ES-I3 (cell line): ENCODE measurements around the gene IFT122.

Source experiments
- H3K36me3 ChIP-seq: 2 replicates; pipeline ENCODE4 v1.6.1; 2013; ENCODE audit warnings: mild to moderate bottlenecking, low read length, control low read depth, moderate library complexity; ENCODE audit not compliant: insufficient read depth
- H3K4me1 ChIP-seq: 2 replicates; pipeline ENCODE4 v1.6.1; 2013; ENCODE audit warnings: mild to moderate bottlenecking, control low read depth, low read length; ENCODE audit not compliant: insufficient read depth
- H3K9ac ChIP-seq: 2 replicates; pipeline ENCODE4 v1.6.1; 2013; ENCODE audit warnings: low read depth, mild to moderate bottlenecking, low read length, moderate library complexity
- H3K9me3 ChIP-seq: 2 replicates; pipeline ENCODE4 v1.6.1; 2013; ENCODE audit warnings: mild to moderate bottlenecking, low read length, moderate library complexity; ENCODE audit not compliant: control insufficient read depth, insufficient read depth

IFT122 gene

DNA sequence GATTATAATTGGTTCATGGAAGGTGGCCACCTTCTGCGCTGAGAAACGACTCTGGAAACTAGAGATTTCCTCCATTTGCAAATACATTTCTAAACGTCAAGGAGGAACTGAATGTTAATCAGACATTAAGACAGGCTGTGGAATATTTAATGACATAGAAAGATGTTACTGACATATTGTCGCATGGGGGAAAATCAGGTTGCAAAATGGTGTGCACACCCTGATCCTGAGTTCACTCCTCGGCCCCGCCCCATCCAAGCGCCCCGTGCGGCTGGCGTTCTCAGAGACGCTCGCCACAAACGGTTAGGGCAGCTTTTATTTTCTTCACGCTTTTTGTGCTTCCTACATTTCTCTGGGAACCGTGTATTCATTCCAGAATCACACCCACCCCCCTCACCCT lies 113.7 kb downstream of the IFT122 start:
- Histone ChIP-seq H3K36me3 (peaks cover 16% of the 10 kb centered on the region), H3K9ac (no peak overlapping the region), H3K4me1 (peaks cover 38% of the 10 kb centered on the region), H3K9me3 (no peaks in the 10 kb centered on the region)

DNA sequence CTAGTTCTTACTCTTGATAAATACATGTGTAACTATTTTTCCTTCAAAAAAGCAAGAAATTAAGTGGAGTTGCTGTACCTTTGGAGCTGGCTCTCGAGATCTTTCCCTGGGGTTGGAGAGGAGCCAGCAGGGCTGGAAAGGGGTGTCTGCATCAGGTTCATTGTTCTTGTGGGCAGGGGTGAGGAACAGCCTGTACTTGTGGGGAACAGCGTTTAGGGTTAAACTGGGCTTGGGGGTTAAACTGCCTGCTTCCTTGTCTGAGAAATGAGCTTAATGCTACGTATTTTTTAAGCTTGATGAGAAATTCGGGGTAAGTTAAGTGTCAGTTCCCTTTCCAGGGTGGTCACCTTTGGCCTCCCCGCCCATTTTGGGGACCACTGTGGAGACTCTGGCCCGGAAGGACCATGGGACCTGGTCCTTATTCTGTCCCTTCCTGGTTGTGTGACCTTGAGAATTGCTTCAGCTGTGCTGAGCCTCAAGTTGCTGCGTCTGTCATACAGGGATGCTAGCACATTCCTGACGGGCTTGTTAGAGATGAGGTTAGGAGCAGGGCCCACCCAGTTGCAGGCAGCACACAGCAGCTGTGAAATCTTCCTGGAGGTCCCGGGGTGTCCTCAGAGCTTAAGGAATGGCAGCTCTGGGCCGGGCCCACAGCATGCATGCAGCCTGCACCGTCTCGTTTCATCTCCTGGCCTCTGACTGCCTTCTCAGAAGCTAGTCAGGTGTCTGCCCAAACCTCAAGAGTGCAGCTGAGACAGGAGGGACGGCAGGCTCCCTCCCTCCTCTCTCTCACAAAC lies 114.5 kb downstream of the IFT122 start:
- Histone ChIP-seq H3K4me1 (peaks cover 41% of the 10 kb centered on the region), H3K36me3 (peaks cover 21% of the 10 kb centered on the region), H3K9ac (no peak overlapping the region), H3K9me3 (no peaks in the 10 kb centered on the region)

DNA sequence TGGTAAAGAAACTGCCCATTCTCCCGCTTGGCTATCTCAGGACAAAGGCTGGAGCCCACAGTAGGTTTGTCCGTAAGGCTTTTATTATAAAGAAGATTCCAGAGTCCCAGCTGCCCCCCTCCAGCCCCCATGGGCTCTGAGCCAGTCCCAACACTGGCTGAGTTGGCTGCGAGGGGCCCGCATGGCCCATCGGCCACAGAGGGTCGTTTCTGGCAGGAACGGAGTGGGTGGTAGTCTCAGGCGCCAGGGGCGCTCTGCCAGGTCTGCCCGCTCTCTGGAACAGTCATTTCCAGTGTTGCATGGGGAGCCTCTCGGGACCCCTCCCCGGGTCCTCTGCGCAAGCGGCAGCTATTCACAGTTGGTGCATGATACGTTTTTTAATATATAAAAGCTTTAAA lies 115.1 kb downstream of the IFT122 start:
- H3K9me3 ChIP-seq = no peaks in the 10 kb centered on the region
- H3K4me1 ChIP-seq = peaks cover 36% of the 10 kb centered on the region
- no peak overlapping the region for H3K9ac ChIP-seq
- H3K36me3 ChIP-seq = peaks cover 21% of the 10 kb centered on the region

DNA sequence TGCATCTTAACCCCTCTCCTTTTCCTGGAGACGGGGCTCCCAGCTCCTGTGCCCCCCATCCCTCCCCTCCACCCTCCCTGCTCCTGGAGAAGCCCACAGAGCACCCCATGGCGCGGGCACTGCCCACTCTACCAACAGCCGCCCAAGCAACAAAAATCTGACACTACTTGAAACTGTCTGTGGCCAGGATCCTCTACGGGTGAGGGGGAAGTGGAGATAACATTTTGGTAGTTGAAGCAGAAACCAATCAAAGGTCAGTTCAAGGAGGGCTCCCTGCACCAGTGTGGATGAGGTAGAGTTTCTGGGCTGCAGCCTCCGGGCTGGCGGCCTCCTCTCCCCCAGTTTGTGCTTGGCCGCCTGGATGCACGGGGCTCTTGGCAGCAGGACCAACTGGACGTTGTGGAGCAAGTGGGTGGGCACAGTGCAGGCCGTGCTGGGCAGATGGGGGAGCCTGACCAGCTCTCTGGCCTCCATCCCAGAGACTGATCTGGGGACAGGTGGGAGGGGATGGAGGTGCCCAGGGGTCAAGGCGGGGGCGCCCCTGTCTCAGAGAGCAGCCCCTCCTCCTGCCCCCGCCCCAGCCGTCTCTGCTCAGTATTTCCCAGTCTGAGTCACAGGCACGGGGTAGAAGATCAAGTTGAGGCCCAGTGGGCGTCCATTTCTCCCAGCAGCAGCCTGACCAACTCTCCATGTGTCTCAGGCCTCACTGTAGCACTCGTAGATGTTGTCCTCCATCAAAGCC lies 115.8 kb downstream of the IFT122 start:
- Histone ChIP-seq H3K4me1 (peaks cover 41% of the 10 kb centered on the region), H3K36me3 (peaks cover 21% of the 10 kb centered on the region), H3K9me3 (no peaks in the 10 kb centered on the region), H3K9ac (no peak overlapping the region)

DNA sequence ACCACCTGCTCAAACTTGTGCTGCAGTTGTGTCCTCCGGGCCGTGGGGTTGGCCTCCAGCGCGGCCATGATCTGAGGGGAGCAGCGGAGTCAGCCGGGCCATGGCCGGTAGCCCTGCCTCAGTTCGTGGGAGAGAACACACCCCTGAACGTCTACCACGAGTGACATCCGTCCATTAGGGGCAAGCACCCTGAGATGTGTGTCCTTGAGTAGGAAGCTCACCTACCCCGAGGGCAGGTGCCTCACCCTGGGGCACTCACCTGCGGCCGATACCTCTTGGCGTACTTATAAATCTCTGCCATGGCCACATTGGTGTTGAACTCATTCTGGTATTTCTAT lies 116.3 kb downstream of the IFT122 start:
- H3K9ac ChIP-seq = no peak overlapping the region
- H3K9me3 ChIP-seq = no peaks in the 10 kb centered on the region
- peaks cover 47% of the 10 kb centered on the region for H3K4me1 ChIP-seq
- peaks cover 21% of the 10 kb centered on the region for H3K36me3 ChIP-seq

DNA sequence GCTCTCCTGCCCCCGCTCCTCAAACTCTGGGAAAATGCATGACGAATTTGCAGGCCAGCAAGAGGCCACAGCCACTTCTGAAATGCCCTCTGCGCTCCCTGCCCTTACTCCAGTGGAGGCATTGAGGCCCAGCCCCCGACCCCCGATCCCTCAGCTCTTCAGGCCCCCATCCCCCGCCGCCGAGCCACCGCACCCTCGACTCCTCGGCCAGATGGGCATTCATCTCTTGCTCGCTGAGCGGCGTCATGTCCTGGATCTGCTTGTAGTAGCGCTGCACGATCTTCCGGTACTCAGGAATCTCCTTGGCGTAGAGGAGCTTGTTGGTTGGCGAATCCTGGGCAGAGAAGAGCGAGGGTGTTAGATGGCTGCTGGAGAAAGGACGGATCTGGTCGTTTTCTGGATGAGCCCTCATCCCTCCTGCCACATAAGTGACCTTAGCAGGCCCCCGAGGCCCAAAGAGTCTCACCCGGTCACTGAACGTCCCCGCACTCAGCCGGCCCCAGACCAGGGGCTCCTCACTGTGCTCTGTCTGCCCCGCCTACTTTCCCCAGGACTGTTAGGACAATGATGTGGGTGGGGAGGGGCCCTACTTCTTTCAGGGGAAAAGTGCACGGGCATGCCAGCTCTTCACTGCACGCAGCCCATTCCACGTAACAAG lies 117.0 kb downstream of the IFT122 start:
- Histone ChIP-seq H3K9me3 (no peaks in the 10 kb centered on the region), H3K9ac (no peak overlapping the region), H3K4me1 (peaks cover 48% of the 10 kb centered on the region), H3K36me3 (peaks cover 21% of the 10 kb centered on the region)

DNA sequence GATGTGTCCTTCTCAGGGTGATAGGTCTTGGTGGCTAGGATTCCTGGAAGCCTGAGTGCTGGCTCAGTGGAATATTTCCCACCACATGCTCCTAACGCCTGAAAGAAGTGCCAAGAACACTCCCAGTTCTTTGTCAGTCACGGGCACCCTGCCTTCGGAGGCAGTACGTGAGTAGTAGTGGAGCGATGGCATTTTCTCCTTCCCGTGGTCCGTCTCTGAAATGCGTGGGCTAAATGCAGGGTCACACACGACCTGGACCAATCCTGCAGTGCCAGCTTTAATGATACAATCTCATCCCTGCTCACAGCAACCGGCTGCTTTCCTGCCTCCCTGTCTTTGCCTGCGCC lies 117.5 kb downstream of the IFT122 start:
- peaks cover 48% of the 10 kb centered on the region for H3K4me1 ChIP-seq
- H3K9me3 ChIP-seq = no peaks in the 10 kb centered on the region
- peaks cover 21% of the 10 kb centered on the region for H3K36me3 ChIP-seq
- no peak overlapping the region for H3K9ac ChIP-seq

DNA sequence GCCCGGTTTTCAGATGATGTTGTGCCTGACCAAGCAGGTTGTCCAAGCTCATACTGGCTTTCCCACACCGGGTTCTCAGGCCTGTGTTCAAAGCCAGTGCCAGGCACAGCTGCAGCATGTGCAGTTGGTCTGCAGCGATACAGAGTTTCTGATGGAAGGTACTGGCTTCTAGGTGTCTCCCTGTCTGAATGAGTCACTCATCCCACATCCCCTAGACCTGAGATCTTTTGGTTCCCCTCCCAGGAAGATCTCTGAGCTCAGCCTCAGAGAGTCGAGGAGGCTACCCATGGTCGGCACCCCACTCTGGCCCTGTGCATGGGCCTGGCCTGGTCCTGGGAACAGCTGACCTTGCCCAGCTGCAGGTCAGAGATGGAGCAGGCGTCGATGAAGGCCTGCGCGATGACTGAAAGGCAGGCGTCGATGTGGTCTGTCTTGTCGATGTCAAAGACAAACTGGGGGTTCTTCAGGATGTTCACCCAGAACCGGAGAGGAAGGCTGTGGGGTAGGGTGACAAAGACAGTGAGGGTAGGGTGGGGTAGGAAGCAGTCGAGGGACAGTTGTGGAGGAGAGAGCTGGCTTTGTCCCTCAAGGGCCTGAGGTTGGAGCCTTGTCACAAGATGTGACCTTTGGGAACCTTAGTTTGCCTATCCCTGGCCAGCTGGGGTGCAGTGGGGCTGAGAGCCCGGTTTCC lies 118.2 kb downstream of the IFT122 start:
- H3K4me1 ChIP-seq = peaks cover 42% of the 10 kb centered on the region
- H3K36me3 ChIP-seq = peaks cover 22% of the 10 kb centered on the region
- H3K9ac ChIP-seq = no peak overlapping the region
- no peaks in the 10 kb centered on the region for H3K9me3 ChIP-seq

DNA sequence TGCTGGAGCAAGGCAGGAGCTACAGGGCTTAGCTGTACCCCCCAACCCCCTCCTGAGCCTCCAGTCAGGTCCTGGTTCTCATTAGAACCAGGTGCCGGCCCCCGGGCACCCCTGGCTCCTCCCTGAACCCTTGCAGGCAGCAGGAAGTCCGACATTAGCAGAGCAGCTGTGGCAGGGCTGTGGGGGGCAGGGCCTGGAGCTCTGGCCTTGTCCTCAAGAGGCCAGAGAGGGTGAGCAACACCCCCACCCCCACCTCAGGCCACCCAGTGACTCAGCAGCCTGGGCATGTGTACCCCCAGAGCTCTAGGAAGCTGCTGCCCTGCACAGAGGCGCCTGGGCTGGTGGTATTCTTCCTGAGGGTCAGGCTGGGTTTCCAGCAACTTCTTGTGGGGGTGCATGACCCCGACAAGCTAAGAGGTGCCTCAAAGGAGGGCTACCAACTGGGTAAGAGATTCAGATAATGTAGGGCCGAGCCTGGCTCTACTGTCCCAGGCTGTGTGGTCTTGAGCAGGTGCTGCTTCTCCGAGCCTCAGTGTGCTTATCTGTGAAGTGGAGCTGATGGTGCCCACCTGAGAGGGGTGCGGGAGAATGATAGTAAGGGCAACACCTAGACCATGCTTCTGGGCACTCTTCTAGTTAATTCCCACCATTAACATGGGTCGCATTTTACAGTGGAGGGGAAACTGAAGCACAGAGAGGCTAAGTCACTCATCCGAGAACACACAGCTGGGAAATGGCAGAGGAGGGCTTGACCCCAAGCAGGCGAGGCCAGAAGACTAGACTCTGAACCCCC lies 118.9 kb downstream of the IFT122 start:
- Histone ChIP-seq H3K36me3 (peaks cover 26% of the 10 kb centered on the region), H3K4me1 (peaks cover 42% of the 10 kb centered on the region), H3K9me3 (no peaks in the 10 kb centered on the region), H3K9ac (no peak overlapping the region)

DNA sequence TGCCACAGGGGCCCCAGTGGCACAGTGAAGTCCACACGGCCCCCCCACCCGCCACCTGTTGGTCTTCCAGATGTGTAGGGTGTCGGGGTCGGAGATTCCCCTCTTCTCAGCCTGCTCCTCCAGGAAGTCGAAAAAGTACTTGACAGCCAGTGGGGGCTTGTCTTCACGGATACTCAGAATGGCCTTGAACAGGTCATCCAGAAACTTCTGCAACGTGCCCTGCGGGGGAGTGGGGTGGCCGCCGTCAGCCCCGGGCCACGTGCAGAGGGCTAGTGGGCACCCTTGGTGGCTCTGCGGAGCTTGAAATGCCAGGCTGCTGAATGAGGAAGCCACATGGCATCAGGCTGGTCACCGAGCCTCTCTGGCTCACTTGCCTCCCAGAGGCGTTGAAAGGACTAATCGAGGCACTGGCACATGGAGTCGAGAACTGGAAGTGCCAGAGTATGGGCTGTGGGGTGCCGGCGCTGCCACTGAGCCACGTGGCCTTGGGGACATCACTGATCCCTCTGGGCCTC lies 119.6 kb downstream of the IFT122 start:
- no peaks in the 10 kb centered on the region for H3K9me3 ChIP-seq
- peaks cover 37% of the 10 kb centered on the region for H3K4me1 ChIP-seq
- peaks cover 26% of the 10 kb centered on the region for H3K36me3 ChIP-seq
- H3K9ac ChIP-seq = no peak overlapping the region

DNA sequence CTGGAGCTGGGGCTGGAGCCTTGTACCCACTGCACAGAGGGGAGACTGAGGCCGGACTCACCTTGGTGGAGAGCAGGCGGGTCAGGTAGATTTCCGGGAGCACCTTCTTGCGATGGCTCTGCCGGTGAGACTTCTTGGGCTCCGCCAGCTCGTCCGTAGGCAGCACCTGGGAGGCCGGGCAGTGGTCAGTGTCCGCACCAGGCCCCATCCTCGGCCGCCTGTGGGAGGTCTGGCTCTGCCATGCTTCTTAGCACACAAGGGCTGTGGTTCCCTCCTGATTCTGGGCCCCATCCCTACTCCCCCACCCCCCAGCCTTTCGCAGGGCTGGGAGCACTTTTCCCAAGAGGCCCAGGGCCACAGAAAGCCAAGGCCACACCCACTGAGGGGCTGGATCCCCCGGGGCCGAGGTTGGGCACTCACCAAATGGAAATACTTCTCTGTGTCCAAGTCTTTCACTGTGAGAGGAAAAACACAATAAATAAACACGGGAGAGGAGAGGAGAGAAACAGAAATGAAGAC lies 120.3 kb downstream of the IFT122 start:
- Histone ChIP-seq H3K9ac (no peak overlapping the region), H3K9me3 (no peaks in the 10 kb centered on the region), H3K4me1 (peaks cover 34% of the 10 kb centered on the region), H3K36me3 (peaks cover 26% of the 10 kb centered on the region)

DNA sequence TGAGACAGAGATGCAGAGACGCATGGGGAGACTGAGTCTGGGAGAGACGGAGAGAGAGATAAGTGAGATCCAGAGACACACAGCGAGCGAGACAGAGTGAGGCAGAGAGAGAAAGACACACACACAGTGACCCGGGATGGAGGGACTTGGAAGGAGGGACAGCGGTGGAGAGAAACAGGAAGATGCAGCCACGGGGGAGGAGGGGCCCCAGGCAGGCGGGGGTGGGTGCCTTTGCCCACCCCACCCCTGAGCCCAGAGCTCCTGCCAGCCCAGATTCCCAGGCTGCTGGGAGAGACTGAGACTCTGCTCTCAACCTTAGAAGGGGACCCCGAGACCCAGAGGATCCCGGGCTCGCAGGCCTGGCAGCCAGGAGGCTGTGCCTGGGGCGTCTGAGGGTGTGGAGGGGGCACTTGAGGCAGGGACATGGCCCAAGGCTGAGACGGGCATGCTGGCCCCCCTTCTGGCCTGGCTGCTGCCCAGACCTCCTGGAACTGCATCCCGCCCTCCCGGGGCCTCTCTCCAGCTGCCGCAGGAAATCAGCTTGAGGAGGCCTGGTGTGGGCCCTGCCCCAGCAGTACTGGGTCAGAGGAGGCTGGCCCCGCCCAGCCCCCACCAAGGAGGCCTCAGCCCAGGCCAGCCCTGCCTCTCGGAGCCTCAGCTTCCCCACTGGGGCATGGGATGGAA lies 121.0 kb downstream of the IFT122 start:
- Histone ChIP-seq H3K4me1 (peaks cover 34% of the 10 kb centered on the region), H3K9ac (no peak overlapping the region), H3K9me3 (no peaks in the 10 kb centered on the region), H3K36me3 (peaks cover 26% of the 10 kb centered on the region)

DNA sequence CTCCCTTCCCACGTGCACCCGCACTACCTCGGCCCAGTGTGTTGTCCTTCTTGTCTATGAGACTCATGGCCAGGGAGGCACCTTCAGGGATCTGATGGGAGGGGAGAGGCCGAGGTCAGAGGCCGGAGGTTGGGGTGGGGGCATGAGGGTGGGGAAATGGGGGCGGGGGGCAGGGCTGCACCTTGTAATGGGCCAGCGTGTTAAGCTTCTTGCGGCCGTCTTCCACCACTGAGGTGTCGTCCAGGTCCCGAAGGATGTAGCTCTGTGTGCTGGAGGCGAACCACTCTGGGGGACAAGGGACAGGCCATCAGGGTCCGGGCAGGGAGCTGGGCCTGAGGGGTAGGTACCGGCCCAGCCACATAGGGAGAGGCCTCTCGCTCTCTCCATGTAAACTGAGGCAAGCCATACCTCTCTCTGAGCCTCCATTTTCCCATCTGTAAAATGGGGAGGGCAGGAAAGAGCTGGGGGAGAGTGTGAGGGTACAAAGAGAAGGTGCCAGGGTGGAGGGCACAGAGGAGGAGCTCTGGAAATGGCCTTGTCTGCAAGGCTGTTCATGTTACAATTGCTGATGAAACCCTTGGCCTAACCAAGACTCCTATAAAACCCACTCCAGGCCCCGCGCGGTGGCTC lies 121.7 kb downstream of the IFT122 start:
- H3K9me3 ChIP-seq = no peaks in the 10 kb centered on the region
- peaks cover 26% of the 10 kb centered on the region for H3K36me3 ChIP-seq
- peaks cover 34% of the 10 kb centered on the region for H3K4me1 ChIP-seq
- no peak overlapping the region for H3K9ac ChIP-seq
